Effector CD8-positive, alpha-beta T cell (primary cell): ENCODE data around the gene ANK3.
"Not testable (repeated sequence)": the region's sequence is repeated elsewhere in the genome, so short reads cannot be mapped to it uniquely, and the experiment has no call there.

Source experiments
- DNase-seq: peaks from one replicate; lab custom pipeline; 2025; lab: John Stamatoyannopoulos, UW

Gene ANK3

GRCh38 chr10:60309371-60309770, 80.3 kb downstream of the ANK3 start:
- DNase-seq, result no peak

- DNase-seq, result no peak
Measured at GRCh38 chr10:60305380-60305892, 84.2 kb downstream of the ANK3 start.

GRCh38 chr10:60304829-60305379, 84.8 kb downstream of the ANK3 start:
- DNase-seq, result no peak

- no peak for DNase-seq
Measured at GRCh38 chr10:60303778-60304177, 85.9 kb downstream of the ANK3 start.

- no peak for DNase-seq
Measured at GRCh38 chr10:60299961-60300883, 89.5 kb downstream of the ANK3 start.

GRCh38 chr10:60299390-60299778, 90.3 kb downstream of the ANK3 start:
- no peak for DNase-seq

GRCh38 chr10:60298408-60299389, 91.0 kb downstream of the ANK3 start:
- DNase-seq, result no peak

- DNase-seq, result no peak
Measured at GRCh38 chr10:60296073-60296472, 93.6 kb downstream of the ANK3 start.

- no peak for DNase-seq
Measured at GRCh38 chr10:60295028-60295937, 94.4 kb downstream of the ANK3 start.

GRCh38 chr10:60293581-60294175, 96.0 kb downstream of the ANK3 start:
- DNase-seq, result no peak

GRCh38 chr10:60292998-60293397, 96.7 kb downstream of the ANK3 start:
- DNase-seq, result no peak

GRCh38 chr10:60292536-60292935, 97.1 kb downstream of the ANK3 start:
- not testable (repeated sequence) for DNase-seq

GRCh38 chr10:60291344-60291930, 98.2 kb downstream of the ANK3 start:
- no peak for DNase-seq

GRCh38 chr10:60290558-60290957, 99.1 kb downstream of the ANK3 start:
- DNase-seq, result no peak

GRCh38 chr10:60289800-60290199, 99.9 kb downstream of the ANK3 start:
- no peak for DNase-seq

GRCh38 chr10:60288256-60288655, 101.4 kb downstream of the ANK3 start:
- no peak for DNase-seq

- no peak for DNase-seq
Measured at GRCh38 chr10:60286559-60286958, 103.1 kb downstream of the ANK3 start.

GRCh38 chr10:60283397-60283796, 106.3 kb downstream of the ANK3 start:
- no peak for DNase-seq

GRCh38 chr10:60282771-60283353, 106.8 kb downstream of the ANK3 start:
- no peak for DNase-seq
